Measurements from ENCODE around the gene FZD7.

The FZD7 gene

DNA sequence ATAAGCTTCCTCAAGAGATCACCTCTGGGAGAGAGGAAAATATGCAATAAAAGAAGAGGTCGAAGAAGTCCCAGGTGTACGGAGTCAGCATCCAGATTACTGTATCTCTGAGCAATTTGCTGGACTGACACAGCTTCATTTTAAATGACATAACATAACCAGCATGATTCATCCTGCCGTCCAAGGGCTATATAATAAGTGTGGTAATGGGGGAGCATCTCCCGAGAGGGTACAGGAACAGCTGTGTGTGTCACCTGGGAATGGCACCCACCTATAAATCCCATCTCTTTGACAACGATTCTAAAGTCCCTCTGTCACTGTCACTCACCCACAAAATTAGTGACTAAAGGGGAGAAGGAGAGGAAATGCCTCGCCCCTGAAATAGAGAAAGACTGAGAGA lies 19.3 kb upstream of the FZD7 start:
- DNase-seq (ENCODE audit: low read depth), result no peak

DNA sequence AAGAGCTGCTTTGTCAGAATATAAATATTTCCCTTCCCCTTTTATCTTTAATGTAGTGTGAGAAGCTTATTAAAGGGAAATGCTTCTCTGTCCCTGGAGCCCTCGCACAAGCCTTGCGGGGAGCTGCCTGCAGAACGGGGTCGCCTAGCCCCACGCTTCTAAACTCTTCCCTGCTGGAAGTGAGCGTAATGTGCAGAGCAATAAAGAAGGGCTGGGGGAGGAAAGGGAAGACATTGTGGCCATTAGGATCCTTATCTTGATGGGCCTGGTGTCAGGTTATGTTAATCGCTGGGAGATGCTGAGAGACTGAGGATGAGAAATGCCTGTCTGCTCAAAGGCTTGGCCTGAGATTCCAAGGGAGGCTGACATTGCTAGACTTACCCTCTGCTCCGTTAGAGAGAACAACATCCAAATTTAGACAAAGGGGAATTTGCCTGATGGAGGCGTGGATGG lies 18.9 kb upstream of the FZD7 start:
- no peak for DNase-seq (ENCODE audit: low read depth)

DNA sequence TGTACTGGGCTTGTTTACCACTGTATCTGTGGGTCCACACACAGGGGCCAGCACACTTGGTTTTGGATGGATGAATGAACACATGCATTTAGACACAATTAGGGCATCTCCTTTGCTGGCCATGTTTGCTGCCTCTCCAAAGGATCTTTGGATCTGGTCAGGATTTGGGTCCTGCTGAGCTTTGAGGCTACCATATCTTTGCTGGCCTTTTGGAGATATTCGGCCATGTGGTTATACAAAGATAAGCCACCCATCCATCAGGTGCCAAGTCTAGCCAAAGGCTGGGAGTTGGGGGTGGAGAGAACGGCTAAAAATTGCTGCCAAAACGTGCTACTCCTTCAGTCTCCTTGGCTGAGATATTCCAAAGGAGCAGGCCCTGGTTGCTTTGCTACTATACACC lies 18.2 kb upstream of the FZD7 start:
- no peak for DNase-seq (ENCODE audit: low read depth)

DNA sequence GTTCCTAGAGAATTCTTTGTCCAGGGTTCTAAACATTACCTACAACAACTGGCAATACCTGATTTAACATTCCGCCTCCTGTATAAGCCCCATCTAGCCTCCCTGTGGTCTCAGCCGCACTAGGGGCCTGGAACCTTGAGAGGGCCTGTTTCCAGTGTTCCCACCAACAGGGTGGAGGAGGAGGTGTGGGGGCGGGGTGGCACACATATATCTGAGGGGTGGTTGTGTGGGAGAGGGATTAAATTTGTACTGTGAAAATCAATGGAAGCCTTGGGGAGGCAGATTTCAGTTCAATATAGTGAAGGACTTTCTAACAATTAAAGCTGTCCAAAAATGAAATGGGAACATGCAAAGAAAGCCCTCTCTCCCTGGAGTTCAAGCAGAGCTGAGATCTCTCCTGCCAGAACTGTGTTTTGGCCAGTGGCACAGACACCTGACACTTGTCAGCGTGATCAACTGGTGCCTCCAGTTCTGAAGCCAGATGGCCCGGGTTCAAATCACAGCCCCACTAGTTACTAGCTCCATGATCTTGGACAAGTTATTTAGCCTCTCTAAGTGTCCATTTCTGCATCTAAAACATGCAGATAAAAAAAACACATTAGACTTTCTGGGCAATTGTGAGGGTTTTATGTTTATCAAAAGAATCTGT lies 17.0 kb upstream of the FZD7 start:
- no peak for DNase-seq (ENCODE audit: low read depth)

DNA sequence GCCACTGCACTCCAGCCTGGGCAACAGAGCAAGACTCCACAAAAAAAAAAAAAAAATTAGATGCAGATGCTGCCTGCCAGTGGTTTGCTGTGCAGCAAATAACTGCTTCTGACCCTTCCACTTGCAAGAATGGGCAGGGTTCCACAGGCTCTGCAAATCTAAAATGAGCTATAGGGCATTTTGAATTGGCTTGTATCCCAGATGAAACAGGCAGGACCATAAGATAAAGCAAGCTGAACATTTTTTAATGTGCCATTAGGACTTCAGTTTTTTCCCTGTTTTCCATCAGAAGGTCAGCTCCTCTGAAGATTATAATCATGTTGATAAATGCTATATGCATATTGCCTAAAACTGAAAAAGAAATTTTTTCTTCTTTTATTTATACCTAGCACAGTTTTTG lies 15.7 kb upstream of the FZD7 start:
- DNase-seq (ENCODE audit: low read depth), result no peak

DNA sequence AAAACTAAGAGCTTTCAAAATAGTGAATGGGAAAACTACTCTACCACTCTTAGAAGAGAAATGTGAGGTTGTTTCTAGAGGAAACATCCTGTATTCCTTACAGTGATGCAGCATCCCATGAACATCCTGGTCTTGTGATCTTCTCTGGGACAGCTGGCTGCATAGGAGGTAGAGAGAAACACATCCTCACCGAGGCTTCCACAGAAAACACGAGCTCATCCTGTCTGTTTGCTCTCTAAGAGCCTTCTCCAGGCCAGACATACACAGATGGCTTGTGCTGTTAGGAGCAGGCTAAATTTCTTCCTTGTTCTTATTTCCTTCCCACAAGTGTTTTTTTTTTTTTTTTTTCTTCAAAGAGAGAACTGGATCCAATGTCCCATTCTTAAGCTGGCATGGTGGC lies 14.7 kb upstream of the FZD7 start:
- DNase-seq (ENCODE audit: low read depth), result no peak

DNA sequence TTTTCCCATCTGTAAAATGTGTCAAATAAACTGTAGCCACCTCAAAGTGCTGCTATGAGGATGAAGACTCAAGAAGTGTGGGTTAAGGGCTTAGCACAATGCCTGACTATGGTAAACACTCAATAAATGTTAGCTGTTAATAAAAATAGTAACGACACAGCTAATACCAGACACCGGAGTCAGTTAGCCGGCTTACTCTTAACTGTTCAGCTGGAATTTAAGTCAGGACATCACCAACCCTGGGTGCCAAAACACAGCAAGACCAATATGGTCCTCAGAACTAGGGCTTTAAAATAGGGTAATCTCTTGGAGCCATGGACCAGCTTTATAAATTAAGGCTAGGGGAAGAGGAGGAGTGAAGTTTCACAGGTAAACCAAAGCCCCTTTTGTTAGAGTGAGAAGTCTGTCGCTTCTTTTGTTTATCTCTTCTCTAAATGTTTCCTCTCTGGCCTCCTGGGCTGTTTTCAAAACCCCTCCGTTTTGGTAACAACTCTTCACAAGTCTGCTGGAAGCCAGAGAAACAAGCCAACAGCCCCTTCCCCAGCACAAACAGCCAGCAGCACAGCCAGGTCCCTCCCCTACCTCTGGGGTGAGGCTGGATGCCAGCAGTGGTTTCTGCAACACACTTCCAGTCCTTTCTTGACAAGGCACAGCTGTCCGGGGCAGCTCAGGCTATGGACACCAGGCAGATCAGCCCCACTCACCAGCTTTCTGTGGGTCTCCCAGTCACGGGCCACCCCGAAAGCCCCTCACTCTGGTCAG lies 13.8 kb upstream of the FZD7 start:
- DNase-seq (ENCODE audit: low read depth), result no peak

DNA sequence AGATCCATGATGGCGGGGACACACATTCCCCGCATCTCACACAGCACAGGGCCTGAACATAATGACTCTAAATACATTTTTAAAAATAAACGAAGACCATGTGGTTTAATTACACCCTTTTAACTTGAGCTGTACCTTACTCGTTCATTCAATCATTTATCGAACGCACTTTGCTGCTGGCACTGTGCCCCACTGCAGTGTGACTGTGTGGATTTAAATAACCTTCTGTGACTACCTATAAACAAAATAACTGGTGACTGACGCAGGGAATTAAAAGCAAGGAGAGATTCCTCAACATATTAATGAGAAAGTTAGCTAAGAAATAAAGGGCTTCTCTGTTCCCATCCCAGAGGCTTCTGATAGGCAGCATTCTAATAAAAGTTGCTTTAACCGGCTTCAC lies 10.9 kb upstream of the FZD7 start:
- no peak for DNase-seq (ENCODE audit: low read depth)

DNA sequence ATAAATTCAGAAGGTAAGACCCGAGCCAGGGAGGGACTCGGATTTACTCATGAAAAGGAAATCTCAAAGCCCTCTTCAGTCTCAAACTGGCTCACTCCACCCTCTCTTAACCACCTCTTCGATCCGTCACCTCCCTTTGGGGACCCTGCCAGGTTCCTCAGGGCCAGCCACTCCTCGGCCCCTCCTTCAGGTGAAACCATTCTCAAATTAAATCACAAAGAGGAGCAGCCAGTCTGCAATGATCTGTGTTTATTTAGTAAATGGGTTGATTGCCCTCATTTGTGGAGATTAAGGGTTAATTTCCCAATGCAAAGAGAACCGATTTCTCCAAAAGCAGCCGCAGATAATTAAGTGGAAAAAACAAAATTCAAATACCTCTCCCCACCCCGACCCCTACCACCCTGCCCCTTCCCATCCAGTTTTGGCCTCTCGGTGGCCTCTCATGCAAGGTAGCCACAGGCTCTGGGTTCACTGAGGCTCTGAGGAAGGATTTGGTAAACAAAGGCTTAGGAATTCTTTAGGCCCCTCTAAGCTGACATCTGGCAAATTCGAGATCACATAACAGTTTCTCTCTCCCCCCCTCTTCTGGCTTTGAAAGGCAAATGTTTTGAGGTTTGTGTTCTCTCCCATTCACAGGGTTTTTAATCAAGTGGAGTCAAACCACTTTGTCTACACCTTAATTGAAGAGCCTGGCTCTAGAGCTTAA lies 10.3 kb upstream of the FZD7 start:
- DNase-seq (ENCODE audit: low read depth), result no peak

DNA sequence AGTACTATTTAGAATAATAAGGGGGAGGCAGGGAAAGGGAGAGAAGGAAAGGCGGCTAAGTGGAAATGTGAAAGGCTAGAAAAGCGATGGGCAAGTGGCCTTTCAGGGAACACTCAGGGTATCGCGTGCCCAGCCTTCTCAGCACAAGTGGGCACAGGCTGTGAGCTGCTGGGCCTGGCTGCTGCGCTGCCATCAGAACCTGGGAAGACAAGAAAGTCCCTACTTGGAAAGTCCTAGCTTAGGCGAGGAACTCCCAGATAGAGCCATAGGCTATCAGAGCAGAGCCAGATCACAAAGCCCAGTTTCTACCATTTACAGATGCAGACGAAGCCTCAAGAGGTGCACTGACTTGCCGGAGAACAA lies 9.8 kb upstream of the FZD7 start:
- DNase-seq (ENCODE audit: low read depth), result no peak

DNA sequence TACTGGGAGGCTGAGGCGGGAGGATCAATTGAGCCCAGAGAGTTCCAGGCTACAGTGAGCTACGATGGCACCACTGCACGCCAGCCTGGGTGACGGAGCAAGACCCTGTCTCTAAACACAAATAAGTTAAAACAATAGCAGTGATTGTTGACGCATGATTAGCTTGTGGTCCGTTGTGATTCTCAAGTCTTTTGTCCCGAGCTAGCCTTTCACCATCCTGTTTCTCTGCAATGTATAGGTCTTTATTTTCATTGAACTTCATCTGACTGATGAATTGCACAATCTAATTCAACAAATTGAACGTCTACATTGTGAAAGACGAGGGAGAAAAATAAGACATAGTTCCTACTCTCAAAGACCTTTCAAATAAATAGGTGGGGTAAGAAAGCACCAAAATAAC lies 8.8 kb upstream of the FZD7 start:
- DNase-seq (ENCODE audit: low read depth), result no peak

DNA sequence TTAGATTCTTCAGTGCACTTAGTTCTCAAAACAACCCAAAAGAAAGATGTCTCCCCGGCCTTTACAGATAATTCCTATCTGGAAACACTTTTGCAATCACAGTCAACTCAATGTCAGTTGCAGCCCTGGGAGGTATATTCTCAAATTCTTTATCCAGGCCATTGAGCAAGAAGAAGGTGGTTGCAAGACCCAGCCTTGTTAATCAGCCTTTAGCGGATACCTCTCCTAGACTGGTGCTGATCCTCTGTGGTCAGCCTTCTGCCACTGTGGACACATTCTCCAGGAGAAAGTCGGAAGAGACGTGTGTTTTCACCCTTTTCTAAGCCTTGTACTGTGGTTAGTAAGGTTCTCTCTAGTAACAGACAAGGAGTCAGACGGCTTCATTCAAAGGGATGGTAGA lies 7.8 kb upstream of the FZD7 start:
- DNase-seq (ENCODE audit: low read depth), result no peak

DNA sequence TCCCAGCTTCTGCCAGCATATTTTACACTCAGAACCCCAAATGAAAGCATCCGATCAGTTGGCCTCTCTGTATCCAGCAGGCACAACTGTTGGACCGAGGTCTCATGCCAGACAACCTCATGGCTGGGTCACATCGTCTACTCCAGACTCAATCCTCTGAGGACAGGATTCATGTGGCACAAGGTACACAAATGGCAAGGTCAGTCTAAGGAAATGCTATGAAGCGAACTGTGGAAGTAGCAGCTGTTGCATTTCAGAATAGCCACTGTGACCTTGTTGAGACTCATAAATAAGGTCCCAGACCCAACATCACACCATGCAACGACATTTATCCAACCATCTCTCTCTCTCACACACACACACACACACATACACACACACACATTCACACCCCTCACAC lies 7.1 kb upstream of the FZD7 start:
- DNase-seq (ENCODE audit: low read depth), result no peak

DNA sequence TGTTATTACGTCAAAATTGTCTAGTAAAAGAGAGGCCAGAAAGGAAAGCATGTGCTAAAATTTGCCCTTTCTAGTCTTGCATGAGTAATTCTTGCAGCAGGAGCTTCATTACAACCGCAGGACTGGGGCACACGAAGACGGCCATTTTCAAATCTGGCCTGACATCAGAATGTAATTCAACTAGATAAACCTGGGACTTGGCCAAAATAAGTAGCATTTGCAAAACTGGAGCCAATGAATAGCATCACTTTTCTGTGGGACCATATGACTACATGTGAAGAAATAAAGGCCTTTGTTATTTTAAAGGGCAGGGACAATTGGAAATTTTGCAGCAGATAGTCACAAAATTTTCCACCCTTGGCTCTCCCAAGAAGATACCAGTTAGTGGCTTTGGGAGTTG lies 3.0 kb upstream of the FZD7 start:
- DNase-seq (ENCODE audit: low read depth), result no peak

DNA sequence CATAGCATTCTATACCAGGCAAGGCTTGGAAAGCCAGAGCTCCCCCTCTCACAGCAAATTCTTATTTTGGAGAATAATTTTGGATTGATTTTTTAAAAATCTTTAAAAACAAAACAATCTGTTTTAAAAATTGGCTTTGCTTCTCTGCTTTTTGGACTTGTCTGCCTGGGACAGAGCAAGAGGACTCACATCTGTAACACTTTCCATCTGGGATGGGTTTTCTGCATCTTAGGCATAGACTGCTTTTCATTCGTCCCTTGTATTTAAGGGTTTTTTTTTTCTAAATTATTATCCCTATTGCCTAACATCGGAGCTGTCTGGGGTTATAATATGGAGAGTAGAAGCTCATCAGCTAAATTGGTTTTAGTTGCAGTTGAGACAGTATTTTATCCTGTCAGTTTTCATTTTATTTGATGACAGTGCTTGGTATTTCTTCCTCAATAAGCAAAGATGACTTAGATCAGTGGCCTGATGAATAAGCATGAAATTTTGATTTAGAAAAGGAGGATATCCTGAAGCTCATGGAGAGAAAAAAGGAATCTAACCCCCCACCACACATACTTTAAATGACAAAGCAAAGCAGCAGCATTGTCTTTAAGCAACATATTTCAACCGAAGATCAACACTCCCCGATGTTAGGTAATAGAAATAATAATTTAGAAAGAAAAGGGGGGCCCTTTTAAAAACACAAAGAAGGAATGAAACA lies 2.3 kb upstream of the FZD7 start:
- DNase-seq (ENCODE audit: low read depth), result no peak

DNA sequence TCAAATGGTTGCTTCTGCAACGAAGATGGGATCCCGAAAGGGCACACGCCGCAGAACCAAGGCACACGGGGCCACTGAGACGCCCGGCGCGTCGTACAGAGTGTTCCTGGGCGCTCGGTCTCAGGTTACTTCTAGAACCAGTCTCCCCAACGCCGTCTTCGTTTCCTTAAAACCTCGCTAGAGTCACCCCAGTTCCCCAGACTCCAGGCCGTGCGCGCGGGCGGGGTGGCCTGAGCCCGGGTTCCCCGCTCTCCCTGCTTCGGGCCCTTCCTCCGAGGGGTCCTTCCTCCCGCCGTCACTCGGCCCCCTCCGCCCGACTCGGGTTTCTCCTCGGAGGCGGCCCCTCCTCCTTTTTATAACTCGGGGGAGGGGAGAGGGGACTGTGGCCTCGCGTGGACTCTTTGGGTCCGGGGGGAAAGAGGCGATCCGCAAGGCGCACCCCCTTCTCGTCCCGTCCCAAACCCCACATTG lies 774 bp upstream of the FZD7 start:
- no peak for DNase-seq (ENCODE audit: low read depth)

DNA sequence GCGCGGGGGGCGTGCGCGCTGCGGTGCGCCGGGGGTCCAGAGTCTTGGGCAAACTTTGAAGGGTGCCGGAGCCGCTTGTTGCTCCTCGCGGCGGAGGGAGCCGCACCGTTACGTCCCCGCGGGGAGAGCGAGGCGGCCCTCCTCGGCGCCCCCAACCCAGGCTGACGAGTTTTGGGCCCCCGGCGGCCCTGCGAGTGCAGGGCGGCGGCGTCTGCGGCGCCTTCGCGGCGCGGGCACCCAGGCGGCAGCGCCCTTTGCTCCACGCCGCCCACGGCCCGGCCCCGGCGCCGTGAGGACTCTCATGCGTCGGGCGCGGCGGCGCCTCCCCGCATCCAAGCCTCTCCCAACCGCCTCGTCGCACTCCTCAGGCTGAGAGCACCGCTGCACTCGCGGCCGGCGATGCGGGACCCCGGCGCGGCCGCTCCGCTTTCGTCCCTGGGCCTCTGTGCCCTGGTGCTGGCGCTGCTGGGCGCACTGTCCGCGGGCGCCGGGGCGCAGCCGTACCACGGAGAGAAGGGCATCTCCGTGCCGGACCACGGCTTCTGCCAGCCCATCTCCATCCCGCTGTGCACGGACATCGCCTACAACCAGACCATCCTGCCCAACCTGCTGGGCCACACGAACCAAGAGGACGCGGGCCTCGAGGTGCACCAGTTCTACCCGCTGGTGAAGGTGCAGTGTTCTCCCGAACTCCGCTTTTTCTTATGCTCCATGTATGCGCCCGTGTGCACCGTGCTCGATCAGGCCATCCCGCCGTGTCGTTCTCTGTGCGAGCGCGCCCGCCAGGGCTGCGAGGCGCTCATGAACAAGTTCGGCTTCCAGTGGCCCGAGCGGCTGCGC lies 814 bp downstream of the FZD7 start:
- DNase-seq (ENCODE audit: low read depth), result no peak

DNA sequence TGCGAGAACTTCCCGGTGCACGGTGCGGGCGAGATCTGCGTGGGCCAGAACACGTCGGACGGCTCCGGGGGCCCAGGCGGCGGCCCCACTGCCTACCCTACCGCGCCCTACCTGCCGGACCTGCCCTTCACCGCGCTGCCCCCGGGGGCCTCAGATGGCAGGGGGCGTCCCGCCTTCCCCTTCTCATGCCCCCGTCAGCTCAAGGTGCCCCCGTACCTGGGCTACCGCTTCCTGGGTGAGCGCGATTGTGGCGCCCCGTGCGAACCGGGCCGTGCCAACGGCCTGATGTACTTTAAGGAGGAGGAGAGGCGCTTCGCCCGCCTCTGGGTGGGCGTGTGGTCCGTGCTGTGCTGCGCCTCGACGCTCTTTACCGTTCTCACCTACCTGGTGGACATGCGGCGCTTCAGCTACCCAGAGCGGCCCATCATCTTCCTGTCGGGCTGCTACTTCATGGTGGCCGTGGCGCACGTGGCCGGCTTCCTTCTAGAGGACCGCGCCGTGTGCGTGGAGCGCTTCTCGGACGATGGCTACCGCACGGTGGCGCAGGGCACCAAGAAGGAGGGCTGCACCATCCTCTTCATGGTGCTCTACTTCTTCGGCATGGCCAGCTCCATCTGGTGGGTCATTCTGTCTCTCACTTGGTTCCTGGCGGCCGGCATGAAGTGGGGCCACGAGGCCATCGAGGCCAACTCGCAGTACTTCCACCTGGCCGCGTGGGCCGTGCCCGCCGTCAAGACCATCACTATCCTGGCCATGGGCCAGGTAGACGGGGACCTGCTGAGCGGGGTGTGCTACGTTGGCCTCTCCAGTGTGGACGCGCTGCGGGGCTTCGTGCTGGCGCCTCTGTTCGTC lies 1.7 kb downstream of the FZD7 start:
- no peak for DNase-seq (ENCODE audit: low read depth)

DNA sequence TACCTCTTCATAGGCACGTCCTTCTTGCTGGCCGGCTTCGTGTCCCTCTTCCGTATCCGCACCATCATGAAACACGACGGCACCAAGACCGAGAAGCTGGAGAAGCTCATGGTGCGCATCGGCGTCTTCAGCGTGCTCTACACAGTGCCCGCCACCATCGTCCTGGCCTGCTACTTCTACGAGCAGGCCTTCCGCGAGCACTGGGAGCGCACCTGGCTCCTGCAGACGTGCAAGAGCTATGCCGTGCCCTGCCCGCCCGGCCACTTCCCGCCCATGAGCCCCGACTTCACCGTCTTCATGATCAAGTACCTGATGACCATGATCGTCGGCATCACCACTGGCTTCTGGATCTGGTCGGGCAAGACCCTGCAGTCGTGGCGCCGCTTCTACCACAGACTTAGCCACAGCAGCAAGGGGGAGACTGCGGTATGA lies 2.3 kb downstream of the FZD7 start:
- no peak for DNase-seq (ENCODE audit: low read depth)

DNA sequence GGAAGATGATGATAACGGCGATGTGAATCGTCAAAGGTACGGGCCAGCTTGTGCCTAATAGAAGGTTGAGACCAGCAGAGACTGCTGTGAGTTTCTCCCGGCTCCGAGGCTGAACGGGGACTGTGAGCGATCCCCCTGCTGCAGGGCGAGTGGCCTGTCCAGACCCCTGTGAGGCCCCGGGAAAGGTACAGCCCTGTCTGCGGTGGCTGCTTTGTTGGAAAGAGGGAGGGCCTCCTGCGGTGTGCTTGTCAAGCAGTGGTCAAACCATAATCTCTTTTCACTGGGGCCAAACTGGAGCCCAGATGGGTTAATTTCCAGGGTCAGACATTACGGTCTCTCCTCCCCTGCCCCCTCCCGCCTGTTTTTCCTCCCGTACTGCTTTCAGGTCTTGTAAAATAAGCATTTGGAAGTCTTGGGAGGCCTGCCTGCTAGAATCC lies 3.0 kb downstream of the FZD7 start:
- no peak for DNase-seq (ENCODE audit: low read depth)

DNA sequence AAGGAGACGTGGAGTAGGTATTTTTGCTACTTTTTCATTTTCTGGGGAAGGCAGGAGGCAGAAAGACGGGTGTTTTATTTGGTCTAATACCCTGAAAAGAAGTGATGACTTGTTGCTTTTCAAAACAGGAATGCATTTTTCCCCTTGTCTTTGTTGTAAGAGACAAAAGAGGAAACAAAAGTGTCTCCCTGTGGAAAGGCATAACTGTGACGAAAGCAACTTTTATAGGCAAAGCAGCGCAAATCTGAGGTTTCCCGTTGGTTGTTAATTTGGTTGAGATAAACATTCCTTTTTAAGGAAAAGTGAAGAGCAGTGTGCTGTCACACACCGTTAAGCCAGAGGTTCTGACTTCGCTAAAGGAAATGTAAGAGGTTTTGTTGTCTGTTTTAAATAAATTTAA lies 3.4 kb downstream of the FZD7 start:
- DNase-seq (ENCODE audit: low read depth), result no peak
